ENCODE results near the gene ZCCHC24. TPM values are rescaled to one million over a fixed set of nuclear protein-coding genes. Genes with fewer than 3 reads are reported as not detected.

ZCCHC24 gene
- total RNA-seq, 2 donors from 2014 or later, result 45.6 to 85.9 TPM

DNA sequence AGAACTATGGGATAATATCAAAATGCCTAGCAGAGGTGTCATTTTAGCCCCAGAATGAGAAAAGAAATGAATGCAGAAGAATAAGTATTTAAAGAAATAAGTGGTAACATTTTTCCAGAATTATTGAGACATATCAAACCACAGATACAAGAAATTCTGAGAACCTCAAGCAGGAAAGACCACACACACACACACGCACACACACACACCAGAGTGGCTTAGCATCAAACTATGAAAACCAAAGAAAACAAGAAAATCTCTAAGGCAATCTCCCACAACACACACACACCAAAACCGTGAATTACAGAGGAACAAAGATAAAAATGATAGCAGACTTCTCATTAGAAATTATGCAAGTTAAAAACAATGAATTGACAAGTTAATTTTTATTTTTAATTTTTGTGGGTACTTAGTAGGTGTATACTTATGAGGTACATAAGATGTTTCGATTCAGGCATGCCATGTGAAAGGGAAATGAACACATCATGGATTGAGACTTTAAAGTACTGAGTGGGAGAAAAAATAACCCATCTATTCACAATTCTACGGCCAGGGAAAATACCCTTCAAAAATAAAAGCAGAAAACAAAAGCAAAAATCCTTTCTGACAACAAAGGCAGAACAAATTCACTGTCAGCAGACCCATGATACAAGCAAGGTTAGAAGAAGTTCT, 83.6 kb downstream of the ZCCHC24 start:
- Histone ChIP-seq H3K27ac (no peak overlapping the region), H3K4me1 (no peaks in the 10 kb centered on the region), H3K36me3 (no peaks in the 10 kb centered on the region), H3K27me3 (no peaks in the 10 kb centered on the region), H3K4me3 (no peak overlapping the region), H3K9me3 (no peaks in the 10 kb centered on the region)
- DNase-seq (ENCODE audit: low spot score), result no peak
- TF ChIP-seq, protein P1, sequence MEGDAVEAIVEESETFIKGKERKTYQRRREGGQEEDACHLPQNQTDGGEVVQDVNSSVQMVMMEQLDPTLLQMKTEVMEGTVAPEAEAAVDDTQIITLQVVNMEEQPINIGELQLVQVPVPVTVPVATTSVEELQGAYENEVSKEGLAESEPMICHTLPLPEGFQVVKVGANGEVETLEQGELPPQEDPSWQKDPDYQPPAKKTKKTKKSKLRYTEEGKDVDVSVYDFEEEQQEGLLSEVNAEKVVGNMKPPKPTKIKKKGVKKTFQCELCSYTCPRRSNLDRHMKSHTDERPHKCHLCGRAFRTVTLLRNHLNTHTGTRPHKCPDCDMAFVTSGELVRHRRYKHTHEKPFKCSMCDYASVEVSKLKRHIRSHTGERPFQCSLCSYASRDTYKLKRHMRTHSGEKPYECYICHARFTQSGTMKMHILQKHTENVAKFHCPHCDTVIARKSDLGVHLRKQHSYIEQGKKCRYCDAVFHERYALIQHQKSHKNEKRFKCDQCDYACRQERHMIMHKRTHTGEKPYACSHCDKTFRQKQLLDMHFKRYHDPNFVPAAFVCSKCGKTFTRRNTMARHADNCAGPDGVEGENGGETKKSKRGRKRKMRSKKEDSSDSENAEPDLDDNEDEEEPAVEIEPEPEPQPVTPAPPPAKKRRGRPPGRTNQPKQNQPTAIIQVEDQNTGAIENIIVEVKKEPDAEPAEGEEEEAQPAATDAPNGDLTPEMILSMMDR (IDR thresholded peaks at IDR 0.05), result no peak

GRCh38 chr10:79360499-79361342, 84.7 kb downstream of the ZCCHC24 start:
- no peak overlapping the region for H3K27ac ChIP-seq
- peaks cover 6% of the 10 kb centered on the region for H3K36me3 ChIP-seq
- no peaks in the 10 kb centered on the region for H3K4me1 ChIP-seq
- H3K4me3 ChIP-seq, result no peak overlapping the region
- TF ChIP-seq, protein P1 (IDR thresholded peaks at IDR 0.05), result no peak
- peak; percentile 46 for DNase-seq (ENCODE audit: low spot score)
- no peaks in the 10 kb centered on the region for H3K9me3 ChIP-seq
- H3K27me3 ChIP-seq, result no peaks in the 10 kb centered on the region

DNA sequence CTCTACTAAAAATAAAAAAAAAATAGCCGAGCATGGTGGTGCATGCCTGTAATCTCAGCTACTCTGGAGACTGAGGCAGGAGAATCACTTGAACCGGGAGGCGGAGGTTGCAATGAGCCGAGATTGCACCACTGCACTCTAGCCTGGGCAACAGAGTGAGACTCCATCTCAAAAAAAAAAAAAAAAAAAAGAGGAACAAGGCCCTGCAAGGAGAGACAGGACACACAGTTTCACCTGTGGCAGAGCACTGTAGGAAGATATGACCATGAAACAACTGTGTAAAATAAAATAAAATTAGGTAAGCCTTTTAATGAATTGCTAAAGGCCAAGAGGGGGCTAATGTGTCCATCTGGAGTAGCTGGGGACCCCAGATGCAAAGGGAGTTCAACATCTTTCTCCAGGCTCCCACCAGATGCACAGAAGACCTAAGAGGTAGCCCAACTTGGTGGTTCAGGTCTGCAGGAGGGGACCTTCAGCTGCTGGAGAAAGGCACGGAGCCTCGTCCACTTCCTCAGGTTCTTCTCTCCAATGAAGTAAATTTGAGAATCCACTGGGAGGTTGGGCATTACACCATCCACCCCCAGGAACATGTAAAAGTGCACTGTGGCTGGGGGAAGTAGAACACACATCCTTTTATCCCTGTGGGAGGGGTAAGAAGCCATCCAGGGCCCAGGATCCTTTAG, 85.5 kb downstream of the ZCCHC24 start:
- Histone ChIP-seq H3K9me3 (no peaks in the 10 kb centered on the region), H3K27ac (no peak overlapping the region), H3K36me3 (peaks cover 14% of the 10 kb centered on the region), H3K4me1 (no peaks in the 10 kb centered on the region), H3K27me3 (no peaks in the 10 kb centered on the region), H3K4me3 (no peak overlapping the region)
- no peak for DNase-seq (ENCODE audit: low spot score)
- TF ChIP-seq, protein P1 (IDR thresholded peaks at IDR 0.05), result no peak

GRCh38 chr10:79358811-79359210, 86.6 kb downstream of the ZCCHC24 start:
- H3K4me3 ChIP-seq, result no peak overlapping the region
- H3K27ac ChIP-seq, result no peak overlapping the region
- peaks cover 25% of the 10 kb centered on the region for H3K36me3 ChIP-seq
- no peaks in the 10 kb centered on the region for H3K27me3 ChIP-seq
- no peak for DNase-seq (ENCODE audit: low spot score)
- no peaks in the 10 kb centered on the region for H3K9me3 ChIP-seq
- TF ChIP-seq, protein P1 (IDR thresholded peaks at IDR 0.05), result no peak
- no peaks in the 10 kb centered on the region for H3K4me1 ChIP-seq

- DNase-seq (ENCODE audit: low spot score), result no peak
- Histone ChIP-seq H3K27ac (no peak overlapping the region), H3K9me3 (no peaks in the 10 kb centered on the region), H3K4me3 (no peak overlapping the region), H3K4me1 (no peaks in the 10 kb centered on the region), H3K27me3 (no peaks in the 10 kb centered on the region), H3K36me3 (peaks cover 42% of the 10 kb centered on the region)
- TF ChIP-seq, protein P1 (IDR thresholded peaks at IDR 0.05), result no peak
Observed at GRCh38 chr10:79357180-79357579, 88.2 kb downstream of the ZCCHC24 start.

Data from right atrium auricular region (tissue), 2 donors.